ENCODE measurements around the gene RNF34.

Gene RNF34

GRCh38 chr12:121390856-121391255, 9.1 kb upstream of the RNF34 start:
- no peak for DNase-seq (ENCODE audit: low spot score)

GRCh38 chr12:121391619-121392324, 8.1 kb upstream of the RNF34 start:
- DNase-seq (ENCODE audit: low spot score), result no peak

- DNase-seq (ENCODE audit: low spot score), result no peak
Observed at GRCh38 chr12:121392325-121392716, 7.6 kb upstream of the RNF34 start.

GRCh38 chr12:121397521-121397920, 2.4 kb upstream of the RNF34 start:
- no peak for DNase-seq (ENCODE audit: low spot score)

GRCh38 chr12:121398355-121398754, 1.6 kb upstream of the RNF34 start:
- DNase-seq (ENCODE audit: low spot score), result no peak

GRCh38 chr12:121400332-121401139, 618 bp downstream of the RNF34 start:
- DNase-seq (ENCODE audit: low spot score), result no peak

- no peak for DNase-seq (ENCODE audit: low spot score)
Observed at GRCh38 chr12:121403721-121404120, 3.8 kb downstream of the RNF34 start.

- no peak for DNase-seq (ENCODE audit: low spot score)
Observed at GRCh38 chr12:121404734-121405133, 4.8 kb downstream of the RNF34 start.

- DNase-seq (ENCODE audit: low spot score), result no peak
Observed at GRCh38 chr12:121405211-121405610, 5.3 kb downstream of the RNF34 start.

- DNase-seq (ENCODE audit: low spot score), result no peak
Observed at GRCh38 chr12:121413917-121414316, 14.0 kb downstream of the RNF34 start.

GRCh38 chr12:121417847-121418246, 17.9 kb downstream of the RNF34 start:
- DNase-seq (ENCODE audit: low spot score), result no peak

GRCh38 chr12:121420109-121420508, 20.2 kb downstream of the RNF34 start:
- DNase-seq (ENCODE audit: low spot score), result no peak

GRCh38 chr12:121423253-121423652, 23.3 kb downstream of the RNF34 start:
- DNase-seq (ENCODE audit: low spot score), result no peak

- DNase-seq (ENCODE audit: low spot score), result no peak
Observed at GRCh38 chr12:121423682-121424623, 24.0 kb downstream of the RNF34 start.

- DNase-seq (ENCODE audit: low spot score), result no peak
Observed at GRCh38 chr12:121424624-121424975, 24.7 kb downstream of the RNF34 start.

- no peak for DNase-seq (ENCODE audit: low spot score)
Observed at GRCh38 chr12:121427556-121428050, 27.7 kb downstream of the RNF34 start.

- no peak for DNase-seq (ENCODE audit: low spot score)
Observed at GRCh38 chr12:121428883-121429282, 29.0 kb downstream of the RNF34 start.

- no peak for DNase-seq (ENCODE audit: low spot score)
Observed at GRCh38 chr12:121430833-121431415, 31.0 kb downstream of the RNF34 start.

- no peak for DNase-seq (ENCODE audit: low spot score)
Observed at GRCh38 chr12:121432740-121433480, 33.0 kb downstream of the RNF34 start.

GRCh38 chr12:121436706-121437105, 36.8 kb downstream of the RNF34 start:
- no peak for DNase-seq (ENCODE audit: low spot score)

GRCh38 chr12:121438905-121439304, 39.0 kb downstream of the RNF34 start:
- DNase-seq (ENCODE audit: low spot score), result no peak
